GM12875 (cell line): ENCODE data around the gene HACD2.

ENCODE experiments used
- H3K4me3 ChIP-seq: one replicate; pipeline ENCODE4 v1.5.1; 2011; ENCODE audit warnings: low read depth, low read length, control low read depth
- CTCF ChIP-seq: IDR thresholded peaks from 2 replicates; pipeline ENCODE4 v1.5.1; 2011; ENCODE audit warnings: low read depth, mild to moderate bottlenecking, control low read depth, inconsistent platforms, low read length, moderate library complexity, borderline replicate concordance; ENCODE audit not compliant: insufficient read depth

The HACD2 gene

GRCh38 chr3:123527046-123527445 lies 57.8 kb downstream of the HACD2 start:
- H3K4me3 ChIP-seq: no peak overlapping the region
- TF ChIP-seq CTCF: no peak

GRCh38 chr3:123526474-123526873 lies 58.4 kb downstream of the HACD2 start:
- no peak overlapping the region for H3K4me3 ChIP-seq
- no peak for TF ChIP-seq CTCF

DNA sequence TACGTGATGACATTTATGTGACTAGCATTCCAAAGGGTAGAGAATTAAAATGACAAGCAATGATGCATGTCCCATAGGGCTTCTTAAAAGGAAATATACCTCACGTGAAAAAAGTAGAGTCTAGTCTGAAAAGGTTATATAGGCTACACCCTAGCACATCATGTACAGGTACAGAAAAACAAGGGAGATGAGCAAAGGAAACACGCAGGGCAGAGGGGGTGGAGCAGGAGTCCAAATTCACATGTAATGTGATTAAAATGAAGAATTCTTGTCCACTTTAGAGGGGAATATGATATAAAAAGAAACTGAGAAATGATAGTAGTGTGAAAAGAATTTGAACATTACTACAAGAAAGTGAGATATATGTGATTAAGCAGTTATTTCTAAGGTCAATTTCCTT lies 59.4 kb downstream of the HACD2 start:
- no peak for TF ChIP-seq CTCF
- H3K4me3 ChIP-seq: no peak overlapping the region

DNA sequence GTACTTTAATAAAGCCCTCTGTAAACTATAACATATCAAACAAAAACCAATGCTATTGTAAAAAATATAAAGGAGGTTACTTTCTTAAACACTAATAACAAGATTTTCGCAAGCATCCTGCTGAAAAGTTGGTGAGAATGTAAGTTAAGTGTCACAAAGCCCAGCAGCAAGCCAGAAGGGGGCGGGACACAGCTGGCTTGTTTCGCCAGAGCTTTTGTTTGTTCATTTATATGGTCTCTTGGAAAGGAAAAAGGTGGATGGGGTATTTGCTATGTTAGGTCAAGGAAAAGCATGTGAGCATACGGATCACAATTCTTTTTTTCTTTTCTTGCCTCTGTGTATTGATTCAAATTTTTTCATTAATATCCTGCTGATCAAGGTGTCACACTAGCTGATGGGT lies 59.9 kb downstream of the HACD2 start:
- no peak overlapping the region for H3K4me3 ChIP-seq
- no peak for TF ChIP-seq CTCF

DNA sequence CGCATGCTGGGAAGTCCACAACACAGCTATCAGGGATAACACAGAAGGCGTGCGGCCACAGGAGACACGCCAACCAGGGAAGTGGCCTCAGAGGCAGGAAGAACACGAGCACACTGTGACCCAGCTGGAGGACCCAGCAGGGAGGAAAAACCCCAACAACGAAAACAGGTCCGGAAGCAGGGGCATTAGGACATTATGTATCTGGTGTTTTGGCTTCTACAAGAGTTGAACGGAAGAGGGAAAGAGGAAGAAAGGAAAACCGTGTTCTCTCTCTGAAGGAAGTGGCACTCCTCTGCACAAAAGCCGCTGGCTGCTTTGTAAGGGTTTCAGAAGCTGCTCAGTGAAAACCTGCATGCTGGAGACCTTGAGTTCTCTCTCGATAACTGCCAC lies 61.8 kb downstream of the HACD2 start:
- no peak for TF ChIP-seq CTCF
- H3K4me3 ChIP-seq: no peak overlapping the region

- no peak overlapping the region for H3K4me3 ChIP-seq
- TF ChIP-seq CTCF: no peak
Measured at GRCh38 chr3:123522320-123523022, 62.4 kb downstream of the HACD2 start.

GRCh38 chr3:123521179-123521969 lies 63.5 kb downstream of the HACD2 start:
- H3K4me3 ChIP-seq: no peak overlapping the region
- no peak for TF ChIP-seq CTCF
